ENCODE measurements around the gene PHLDA3.

PHLDA3 gene

DNA sequence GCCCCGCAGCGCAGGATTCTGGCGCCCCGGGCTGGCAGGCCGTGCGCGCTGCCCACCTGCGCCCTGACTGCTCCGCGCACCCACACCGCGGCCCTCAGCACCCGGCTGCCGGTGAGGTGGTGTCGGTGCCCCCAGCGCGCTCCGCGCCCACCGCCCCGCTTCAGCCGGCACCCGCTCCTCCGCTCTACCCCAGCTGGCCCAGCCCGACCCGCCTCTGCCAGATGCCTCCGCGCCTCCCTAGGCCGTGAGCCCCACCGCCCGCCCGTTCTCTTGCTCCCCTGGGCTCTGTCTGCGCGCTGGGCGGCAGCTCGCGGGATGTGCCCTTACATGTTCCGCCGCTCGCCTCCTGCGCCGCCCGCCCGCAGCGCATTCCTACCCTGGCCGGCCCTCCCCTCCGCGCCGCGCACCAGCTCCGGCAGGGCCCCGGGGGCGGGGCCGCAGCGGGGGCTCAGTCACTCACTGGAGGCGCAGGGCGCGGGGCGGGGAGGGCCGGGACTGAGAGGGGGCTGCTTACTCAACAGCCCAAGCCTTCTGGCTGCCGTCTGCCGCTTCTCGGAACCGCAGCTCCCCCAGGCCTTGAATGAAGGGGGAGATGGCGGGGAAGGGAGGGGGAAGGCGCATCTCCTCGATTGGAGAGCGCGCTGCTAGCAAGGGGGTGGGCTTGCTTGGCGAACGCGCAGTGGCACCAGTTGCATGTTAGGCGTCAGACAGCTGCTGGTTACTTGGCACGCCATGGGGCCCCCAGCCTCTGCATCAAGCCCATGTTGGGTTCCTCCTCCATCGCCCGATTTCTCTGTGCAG, at the start of gene PHLDA3:
PHLDA3 (minus strand) TSS at position 345 of the 801 bp plus-strand sequence. CDS start 402 bp downstream, outside the sequence.
- peak; percentile 93 to 94 for DNase-seq (ENCODE audit: low read depth in 2 of 2)

DNA sequence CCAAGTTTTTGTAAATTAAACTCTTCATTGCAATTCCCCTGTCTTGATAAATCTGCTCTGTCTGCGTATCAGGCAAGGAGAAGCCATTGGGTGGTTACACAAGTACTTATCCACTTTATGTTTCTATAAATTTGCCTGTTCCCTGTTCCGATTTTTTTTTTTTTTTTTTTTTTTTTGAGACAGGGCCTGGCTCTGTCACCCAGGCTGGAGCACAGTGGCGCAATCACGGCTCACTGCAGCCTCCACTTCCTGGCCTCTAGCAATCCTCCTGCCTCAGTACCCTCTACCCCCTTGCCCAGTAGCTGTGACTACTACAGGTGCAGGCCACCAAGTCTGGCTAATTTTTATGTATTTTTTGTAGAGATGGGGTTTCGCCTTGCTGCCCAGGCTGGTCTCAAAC, 49.1 kb upstream of the PHLDA3 start:
- DNase-seq (ENCODE audit: low read depth in 2 of 2), result no peak

DNA sequence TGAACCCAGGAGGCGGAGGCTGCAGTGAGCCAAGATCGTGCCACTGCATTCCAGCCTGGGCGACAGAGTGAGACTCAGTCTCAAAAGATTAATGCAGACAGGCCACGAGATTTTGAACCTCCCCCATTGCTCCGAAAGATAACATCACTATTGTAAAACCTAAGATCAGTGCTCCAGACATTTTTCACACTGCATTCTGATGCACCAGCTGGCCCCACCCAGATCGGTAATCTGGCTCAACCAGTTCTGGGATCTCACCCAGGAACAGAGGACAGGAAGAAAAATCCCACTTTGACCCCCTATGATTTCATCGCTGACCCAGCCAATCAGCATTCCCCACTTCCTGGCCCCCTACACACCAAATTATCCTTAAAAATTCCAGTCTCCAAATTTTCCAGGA, 48.6 kb upstream of the PHLDA3 start:
- no peak for DNase-seq (ENCODE audit: low read depth in 2 of 2)

DNA sequence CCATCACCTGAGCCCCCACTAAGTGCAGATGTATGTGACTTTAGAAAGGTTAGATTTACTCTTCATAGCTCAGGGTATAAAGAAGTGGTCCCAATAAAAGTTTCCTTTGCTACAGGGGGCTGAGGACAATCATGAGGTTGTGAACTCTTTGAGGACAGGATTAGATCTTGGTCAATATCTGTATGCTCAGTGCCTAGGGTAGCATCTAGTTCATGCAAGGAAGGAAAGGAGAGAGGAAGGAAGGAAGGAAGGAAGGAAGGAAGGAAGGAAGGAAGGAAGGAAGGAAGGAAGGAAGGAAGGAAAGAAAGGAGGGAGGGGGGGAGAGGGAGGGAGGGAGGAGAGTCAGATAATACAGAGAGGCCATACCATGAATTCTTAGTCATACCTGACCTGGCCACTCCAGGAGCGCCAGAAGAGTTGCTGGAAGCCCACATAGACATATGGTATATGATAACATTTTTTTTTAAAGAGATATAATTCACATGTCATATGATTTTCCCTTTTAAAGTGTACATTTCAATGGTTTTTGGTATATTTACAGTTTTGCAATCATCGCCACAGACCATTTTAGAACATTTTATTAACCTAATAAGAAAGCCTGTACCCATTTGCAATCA, 47.6 kb upstream of the PHLDA3 start:
- no peak for DNase-seq (ENCODE audit: low read depth in 2 of 2)

DNA sequence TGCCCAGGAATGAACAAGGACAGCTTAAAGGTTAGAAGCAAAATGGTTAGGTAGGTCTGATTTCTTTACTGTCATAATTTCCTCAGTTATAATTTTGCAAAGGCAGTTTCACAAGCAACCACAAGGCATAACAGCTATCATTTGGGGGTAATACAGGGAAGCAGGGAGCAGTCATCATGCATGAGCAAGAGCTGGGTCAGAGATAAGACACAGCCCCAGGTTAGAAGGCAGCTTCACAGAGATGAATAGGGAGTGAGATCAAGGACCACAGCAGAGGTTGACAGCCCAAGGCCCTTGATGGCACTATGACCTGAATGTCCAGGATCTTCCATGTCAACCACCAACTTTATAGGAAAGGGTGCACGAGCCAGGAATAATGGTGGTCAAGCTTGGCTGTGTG, 46.9 kb upstream of the PHLDA3 start:
- DNase-seq (ENCODE audit: low read depth in 2 of 2), result no peak

DNA sequence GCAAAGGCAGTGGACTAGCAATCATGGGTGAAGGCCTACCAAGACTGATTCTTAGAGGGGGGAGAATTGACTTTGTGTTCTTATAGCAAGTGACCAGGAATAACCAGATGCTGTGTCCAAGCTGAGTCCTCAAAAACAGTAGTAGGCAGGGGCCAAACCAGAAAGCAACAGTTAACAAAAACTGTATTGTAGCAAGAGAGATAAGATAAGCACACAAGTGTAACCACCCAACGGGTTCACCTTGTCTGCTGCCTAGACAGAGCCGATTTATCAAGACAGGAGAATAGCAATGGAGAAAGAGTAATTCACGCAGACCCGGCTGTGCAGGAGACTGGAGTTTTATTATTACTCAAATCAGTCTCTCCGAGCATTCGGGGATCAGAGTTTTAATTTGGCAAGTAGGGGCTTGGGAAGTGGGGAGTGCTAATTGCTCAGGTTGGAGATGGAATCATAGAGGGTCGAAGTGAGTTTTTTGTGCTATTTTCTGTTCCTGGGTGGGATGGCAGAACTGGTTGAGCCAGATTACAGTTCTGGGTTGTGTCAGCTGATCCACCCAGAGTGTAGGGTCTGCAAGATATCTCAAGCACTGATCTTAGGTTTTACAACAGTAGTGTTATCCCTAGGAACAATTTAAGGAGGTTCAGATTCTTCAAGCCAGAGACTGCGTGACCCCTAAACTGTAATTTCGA, 46.2 kb upstream of the PHLDA3 start:
- no peak for DNase-seq (ENCODE audit: low read depth in 2 of 2)

DNA sequence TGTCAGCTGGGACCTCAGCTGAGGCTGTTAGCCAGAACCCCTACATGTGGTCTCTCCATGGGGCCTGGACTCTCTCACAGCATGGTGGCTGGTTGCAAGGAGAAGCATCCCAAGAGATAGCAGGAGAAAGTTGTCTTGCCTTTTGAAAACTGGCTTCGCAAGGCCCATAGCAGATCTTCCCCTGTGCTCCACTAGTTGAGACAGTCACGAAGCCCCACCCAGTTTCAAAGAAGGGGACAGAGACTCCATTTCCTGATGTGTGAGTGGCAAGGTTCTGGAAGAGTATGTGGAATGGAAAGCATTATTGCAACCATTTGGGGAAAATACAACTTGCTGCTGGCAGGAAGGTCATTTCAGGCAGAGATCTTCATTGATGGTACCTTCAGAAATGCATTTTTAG, 45.5 kb upstream of the PHLDA3 start:
- no peak for DNase-seq (ENCODE audit: low read depth in 2 of 2)

DNA sequence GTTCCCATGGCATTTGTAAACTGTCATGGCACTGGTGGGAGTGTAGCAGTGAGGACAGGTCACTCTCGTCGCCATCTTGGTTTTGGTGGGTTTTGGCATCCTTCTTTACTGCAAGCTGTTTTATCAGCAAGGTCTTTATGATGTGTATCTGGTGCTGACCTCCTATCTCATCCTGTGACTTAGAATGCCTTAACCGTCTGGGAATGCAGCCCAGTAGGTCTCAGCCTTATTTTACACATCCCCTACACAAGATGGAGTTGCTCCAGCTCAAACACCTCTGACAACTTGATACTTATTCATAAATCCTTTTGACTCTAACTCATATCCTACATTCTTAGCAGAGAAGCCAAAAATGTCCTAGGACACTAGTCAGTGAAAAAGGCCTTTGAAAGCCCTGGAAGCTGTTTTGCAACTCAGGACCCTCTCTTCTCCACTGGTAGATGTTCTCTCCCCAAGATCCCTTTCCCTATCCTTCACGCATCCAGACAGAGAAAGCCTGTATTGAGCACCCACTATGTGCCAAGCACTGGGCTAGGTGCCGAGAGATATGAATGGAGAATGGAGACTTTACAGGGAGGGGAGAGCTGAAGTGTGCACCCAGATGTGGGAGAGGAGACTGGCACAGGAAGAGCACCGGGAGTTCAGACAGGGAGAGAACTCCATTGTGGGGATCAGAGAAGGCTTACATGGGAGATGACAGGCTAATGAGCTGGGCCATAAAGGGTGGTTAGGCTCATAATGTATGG, 44.7 kb upstream of the PHLDA3 start:
- no peak for DNase-seq (ENCODE audit: low read depth in 2 of 2)

DNA sequence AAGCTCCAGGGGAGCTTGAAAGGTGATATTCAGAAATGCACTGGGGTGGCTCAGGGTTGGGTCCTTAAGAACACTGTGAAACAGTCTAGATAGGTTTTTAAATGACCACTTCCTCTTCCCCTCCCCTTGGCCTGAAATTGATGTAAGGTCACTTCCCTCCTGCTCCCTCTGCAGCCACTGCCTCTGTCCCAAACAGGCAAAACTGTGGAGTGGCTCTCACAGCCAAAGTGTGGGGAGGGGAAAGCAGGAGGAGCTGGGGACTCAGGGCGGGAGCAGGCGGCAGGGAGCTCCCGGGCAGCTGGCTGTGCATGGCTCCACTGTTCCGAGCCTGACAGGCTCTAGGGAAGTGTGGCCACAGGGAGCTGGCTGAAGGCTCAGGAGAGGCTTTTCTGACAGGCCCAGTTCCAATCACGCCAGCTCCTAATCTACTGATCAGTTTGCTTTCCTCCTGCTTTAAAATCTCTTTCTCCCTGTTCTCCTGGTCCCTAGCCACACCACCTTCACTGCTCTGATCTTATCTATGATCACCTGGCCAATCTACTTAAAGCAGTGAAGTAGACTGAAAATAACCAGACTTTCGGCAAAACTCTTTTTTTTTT, 43.1 kb upstream of the PHLDA3 start:
- DNase-seq (ENCODE audit: low read depth in 2 of 2), result no peak

DNA sequence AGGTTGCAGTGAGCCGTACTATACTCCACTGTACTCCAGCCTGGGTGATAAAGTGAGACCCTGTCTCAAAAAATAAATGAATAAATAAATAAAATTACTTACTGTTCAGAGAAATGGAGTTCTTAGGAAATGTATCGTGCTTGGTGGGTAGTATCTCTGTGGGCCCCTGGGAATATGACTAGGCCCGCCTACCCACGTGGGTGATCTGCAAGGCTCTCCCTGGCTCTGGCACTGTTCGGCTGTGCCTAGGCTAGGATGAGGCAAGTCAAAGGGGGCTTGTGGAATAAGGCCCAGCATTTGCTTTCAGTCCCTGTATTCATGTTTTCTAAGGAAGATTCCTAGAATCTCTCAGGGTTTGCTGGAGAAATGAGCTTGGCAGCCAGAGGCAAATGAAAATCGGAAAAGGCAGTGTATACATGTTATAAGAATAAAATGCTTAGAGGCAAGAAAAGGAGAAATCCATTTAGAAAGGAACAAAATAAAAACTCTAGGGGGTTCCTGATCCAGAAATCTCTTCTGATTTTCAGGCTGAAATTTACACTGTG, 42.5 kb upstream of the PHLDA3 start:
- DNase-seq (ENCODE audit: low read depth in 2 of 2), result no peak

DNA sequence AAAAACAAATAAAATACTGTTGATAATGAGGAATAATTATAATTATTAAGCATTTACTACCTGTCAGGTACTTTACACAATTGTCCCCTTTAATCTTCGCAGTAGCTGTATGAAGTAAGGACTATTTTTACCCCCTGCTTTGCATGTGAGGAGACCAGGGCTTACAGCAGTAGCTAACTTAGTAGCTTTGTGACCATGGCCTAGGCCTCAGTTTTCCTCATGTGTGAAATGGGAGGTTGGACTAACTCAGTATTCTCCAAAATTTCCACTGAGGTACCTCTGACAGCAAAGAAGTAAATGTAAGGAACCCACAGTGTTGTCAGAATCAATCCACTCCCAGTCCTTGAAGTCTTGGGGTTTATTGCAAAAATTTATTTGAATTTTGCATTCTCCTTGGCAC, 41.7 kb upstream of the PHLDA3 start:
- no peak for DNase-seq (ENCODE audit: low read depth in 2 of 2)

DNA sequence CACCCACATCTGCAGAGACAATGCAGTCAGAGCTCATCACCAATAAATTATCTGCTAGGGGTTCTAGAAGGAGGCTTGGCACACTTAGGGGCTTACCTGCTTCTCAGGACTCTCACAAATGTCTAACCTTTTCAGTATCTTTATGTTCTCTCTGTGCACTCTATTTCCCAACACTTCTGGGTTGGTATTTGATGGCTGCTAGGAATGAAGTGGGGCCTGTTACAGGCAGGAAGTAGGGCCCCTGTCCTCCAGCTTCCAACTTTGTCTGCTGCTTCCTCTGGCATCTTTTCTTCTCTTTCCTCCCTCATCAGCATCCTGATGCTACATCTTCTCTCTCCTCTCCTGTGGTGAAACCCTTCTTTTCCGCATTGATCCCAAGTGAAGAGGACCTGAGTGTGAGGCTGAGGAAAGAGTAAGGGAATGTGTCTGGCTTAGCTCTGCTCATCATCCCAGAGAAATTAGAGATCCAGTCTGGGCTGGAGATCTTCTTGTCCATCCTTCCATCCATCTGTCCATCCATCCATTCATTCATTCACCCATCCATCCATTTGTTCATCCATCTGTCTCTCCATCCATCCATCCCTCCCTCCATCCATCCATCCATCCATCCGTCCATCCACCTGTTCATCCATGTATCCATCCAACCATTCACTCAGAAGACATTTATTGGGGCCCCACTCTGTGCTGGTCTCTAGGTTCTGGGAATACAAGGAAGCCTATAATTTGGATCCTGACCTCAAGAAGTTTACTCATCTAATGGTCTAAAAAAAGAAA, 40.8 kb upstream of the PHLDA3 start:
- DNase-seq (ENCODE audit: low read depth in 2 of 2), result no peak

DNA sequence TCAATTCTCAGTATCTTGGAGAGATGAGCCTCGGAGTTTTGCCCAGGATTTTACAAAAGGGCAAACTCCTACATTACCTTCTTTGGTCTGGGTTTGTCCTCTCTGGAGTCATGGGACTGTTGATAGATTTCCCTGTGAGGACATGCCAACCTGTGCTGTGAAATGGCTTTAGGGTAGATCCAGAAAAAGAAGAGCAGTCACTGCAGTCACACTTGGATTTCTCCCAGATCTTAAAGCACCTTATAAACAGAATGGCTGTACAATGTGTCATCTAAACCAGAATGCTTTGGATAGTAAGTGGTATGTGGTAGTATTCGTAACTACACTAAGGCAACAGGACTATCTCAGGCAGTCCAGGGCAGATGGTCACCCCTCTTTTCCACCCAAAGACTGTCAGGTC, 39.8 kb upstream of the PHLDA3 start:
- no peak for DNase-seq (ENCODE audit: low read depth in 2 of 2)

DNA sequence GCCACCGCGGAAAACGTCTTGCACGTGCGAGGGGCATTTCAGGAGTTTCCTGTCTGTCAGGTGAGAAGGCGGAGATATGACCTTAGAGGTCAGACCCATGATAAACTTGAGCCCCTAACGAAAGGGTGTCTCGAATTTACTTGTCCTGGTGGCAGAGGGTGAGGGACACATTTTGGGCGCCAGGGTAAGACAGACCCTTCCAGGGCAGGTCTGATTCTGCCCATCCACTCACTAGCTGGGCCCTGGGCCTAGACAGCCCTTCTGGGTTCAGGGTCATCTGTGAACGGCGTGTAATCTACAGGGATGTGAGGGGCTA, 38.3 kb upstream of the PHLDA3 start:
- no peak for DNase-seq (ENCODE audit: low read depth in 2 of 2)

DNA sequence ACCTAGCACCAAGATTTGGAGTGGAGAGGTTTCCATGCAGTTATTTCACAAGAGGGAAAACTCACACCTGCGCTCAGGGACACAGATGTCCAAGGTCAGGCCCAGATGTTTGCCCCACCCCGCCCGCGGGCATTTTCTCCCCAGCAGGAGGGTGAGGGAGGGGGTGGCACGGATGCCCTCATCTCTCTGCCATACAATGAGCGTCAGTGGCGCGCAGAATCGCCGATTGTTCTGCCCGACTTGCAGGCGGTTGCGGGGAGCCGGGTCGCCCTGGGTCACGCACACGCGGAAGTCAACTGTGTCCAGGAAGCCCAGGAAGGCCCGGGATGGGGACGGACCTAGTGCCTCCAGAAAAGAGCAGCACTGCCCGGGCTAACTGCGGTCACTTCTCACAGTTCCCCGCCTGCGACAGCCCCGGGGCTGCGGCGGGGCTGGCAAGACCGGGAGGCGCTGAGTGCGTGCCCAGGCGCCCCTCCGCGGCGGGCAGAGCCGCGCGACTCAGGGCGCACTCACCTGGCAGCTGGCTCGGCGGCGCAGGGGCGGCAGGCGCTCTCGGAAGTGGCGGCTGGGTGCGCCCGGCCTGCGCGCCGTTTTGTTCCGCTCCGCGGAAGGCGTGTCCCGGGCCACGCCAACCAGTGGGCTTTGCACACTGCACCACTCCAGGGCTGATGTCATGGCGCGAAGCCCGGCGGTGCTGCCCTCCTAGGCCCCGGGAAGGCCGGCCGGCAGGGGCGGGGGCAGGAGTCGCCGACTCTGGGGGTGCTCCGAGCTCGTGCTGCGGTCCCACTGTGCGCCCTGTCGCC, 37.8 kb upstream of the PHLDA3 start, which contains the start of gene CSRP1:
CSRP1 (minus strand) TSS at position 567 of the 803 bp plus-strand sequence. CDS start 10,820 bp downstream, outside the sequence.
- peak; percentile 69 to 72 for DNase-seq (ENCODE audit: low read depth in 2 of 2)

DNA sequence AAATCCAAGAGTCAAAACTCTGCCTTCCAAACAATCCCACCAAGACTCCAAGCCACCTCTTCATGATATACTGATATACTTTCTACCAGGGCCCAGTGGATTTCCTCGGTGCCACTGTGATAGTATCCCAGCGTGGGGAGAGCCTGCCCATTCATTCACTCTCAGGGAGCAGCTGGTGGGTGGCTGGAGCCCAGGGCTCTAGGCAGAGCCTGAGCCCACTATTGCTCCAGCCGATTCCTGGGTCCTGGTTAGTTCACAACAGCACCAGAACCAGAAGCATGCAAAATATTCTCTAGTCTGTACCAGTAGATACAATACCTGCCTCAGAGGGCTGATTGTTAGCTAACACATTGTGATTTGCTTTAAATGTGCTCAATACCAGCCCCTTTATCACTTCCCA, 37.1 kb upstream of the PHLDA3 start:
- DNase-seq (ENCODE audit: low read depth in 2 of 2), result no peak

DNA sequence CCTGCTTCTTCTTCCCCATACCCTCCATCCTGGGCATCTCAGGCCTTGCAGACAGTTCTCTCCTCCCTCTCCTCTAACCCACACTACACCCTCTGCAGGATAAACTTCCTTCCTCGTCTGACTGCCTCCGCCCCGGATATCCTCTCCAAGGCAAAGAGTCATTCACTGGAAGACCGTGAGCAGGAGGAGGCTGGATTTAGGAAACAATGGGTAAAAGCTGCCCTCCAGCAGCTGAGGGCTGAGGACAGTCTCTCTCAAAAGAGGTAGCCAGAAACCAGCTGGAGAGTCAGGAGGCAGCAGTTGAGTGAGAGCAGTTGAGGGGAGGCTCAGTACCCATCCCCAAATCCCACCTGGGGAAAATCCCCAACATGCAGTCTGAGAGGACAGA, 36.5 kb upstream of the PHLDA3 start:
- peak in 1 of 2 experiments; percentile 44 for DNase-seq (ENCODE audit: low read depth in 2 of 2)

DNA sequence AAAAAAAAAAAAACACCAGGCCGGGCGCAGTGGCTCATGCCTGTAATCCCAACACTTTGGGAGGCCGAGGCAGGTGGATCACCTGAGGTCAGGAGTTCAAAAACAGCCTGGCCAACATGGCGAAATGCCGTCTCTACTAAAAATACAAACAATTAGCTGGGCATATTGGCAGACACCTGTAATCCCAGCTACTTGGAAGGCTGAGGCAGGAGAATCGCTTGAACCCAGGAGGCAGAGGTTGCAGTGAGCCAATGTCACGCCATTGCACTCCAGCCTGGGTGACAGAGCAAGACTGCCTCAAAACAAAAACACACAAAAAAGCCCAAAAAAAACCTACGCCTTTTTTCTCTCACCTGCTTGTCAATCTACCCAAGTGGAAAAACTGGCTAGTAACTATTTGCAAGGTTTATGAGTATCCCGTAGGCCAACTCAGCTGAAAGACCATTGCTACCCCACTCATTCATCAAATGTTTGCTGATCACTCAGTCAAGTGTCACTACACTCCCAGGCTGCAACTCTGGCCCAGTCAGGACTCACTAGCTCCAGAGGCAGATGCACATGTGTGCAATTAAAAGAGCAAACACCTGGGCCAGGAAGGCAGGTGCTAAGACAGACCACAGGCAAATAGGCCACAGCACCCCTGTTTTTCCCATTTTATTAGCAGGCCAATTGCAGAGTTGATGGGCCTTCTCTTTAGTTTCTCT, 36.0 kb upstream of the PHLDA3 start:
- no peak for DNase-seq (ENCODE audit: low read depth in 2 of 2)

DNA sequence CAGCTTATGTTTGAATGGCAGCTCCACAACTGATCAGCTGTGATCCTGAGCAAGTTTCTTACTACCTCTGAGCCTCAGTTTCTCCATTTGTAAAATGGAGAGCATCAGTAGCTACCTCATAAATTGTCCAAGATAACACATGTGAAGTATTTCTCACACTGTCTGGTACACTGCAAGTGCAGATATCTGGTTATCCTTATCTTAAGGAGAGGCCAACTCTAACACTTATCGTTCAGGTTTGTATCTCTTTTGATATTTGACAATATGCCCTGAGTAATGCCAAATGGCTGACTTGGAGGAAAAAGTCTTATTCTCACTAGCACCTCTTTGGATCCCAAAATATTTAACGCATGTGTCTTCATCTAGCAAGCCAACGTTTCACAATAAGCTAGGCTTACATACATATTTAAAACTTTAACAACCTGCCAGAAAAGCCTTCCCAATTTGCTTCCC, 35.2 kb upstream of the PHLDA3 start:
- no peak for DNase-seq (ENCODE audit: low read depth in 2 of 2)

Data from fibroblast of skin of left quadriceps (primary cell).